Activated CD8-positive, alpha-beta memory T cell treated with anti-CD3 and anti-CD28 coated beads for 36 hours (primary cell): ENCODE data around the gene MAGI1. TPM values are rescaled to one million over a fixed set of nuclear protein-coding genes. Genes with fewer than 3 reads are reported as not detected.

Source experiments
- CTCF ChIA-PET: fragments of 350-600 bp; sonication (Branson Sonifier 250); formaldehyde crosslinking; loops from one replicate; lab custom pipeline; 2021; ENCODE audit warnings: antibody characterized with exemption; lab: Charles Lee
- POLR2A ChIA-PET: fragments of 350-600 bp; sonication (Branson Sonifier 250); formaldehyde crosslinking; loops from one replicate; lab custom pipeline; 2021; ENCODE audit warnings: antibody characterized with exemption; lab: Charles Lee
- total RNA-seq, 2 experiments: library from RNA; stranded (reverse); gene quantifications; one replicate each; pipeline ENCODE4 v1.2.3, GENCODE V29; 2021

Gene MAGI1
- total RNA-seq, 2 experiments from 2014 or later: 0.38 to 0.53 TPM

GRCh38 chr3:65402597-65402996, 636.1 kb downstream of the MAGI1 start:
- POLR2A ChIA-PET: no interaction called here
- CTCF ChIA-PET: no interaction called here

GRCh38 chr3:65401359-65402305, 637.1 kb downstream of the MAGI1 start:
- ChIA-PET CTCF (no interaction called here), POLR2A (no interaction called here)

GRCh38 chr3:65400899-65401298, 637.8 kb downstream of the MAGI1 start:
- ChIA-PET POLR2A (no interaction called here), CTCF (no interaction called here)

DNA sequence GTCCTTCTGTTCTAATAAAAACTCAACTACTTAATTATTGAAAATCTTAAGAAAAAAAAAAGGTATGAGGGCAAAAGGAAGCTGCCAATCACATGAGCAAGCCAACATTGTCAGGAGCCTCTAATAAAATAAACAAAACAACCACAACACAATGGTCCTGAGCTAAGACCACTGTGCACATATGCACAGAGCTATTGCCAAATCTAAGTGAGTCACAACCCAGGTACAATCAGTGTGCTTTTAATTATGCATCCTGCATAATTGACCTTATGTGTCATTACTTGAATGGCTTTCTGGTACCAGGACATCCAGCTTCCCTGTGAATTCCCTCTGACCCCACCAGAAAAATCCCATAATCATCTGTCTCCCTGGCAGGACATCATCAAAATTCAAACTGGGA, 639.8 kb downstream of the MAGI1 start:
- ChIA-PET POLR2A (no interaction called here), CTCF (no interaction called here)

GRCh38 chr3:65396078-65396477, 642.6 kb downstream of the MAGI1 start:
- ChIA-PET CTCF (no interaction called here), POLR2A (no interaction called here)

DNA sequence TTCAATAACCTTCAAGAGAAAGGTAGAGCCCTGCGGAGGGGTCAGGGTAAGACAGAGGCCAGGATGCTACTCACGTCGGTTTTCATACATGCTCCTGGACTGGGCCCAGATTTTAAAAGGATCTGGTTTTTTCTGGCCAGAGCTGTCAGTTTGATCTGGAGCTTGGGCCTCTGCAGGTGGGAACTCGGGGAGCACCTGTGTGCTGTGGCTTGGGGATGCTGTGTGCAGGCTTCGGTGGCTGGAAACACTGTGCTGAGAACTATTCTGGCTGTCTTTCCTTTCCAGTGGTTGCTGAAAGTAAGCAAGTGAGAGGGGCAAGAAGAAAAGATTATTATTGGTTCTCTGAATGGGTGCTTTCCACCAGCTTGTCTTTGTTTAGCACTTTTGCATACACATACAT, 647.6 kb downstream of the MAGI1 start:
- CTCF ChIA-PET: no interaction called here
- POLR2A ChIA-PET: no interaction called here

- CTCF ChIA-PET: interaction anchor here (0.6 kb wide), 1 partner anchor 54 kb away, joined by 3 read pairs; no protein-coding TSS in a partner anchor
- POLR2A ChIA-PET: no interaction called here
Observed at GRCh38 chr3:65385805-65386204, 652.9 kb downstream of the MAGI1 start.

- ChIA-PET CTCF (no interaction called here), POLR2A (no interaction called here)
Observed at GRCh38 chr3:65381496-65382010, 657.2 kb downstream of the MAGI1 start.

- CTCF ChIA-PET: no interaction called here
- POLR2A ChIA-PET: no interaction called here
Observed at GRCh38 chr3:65379223-65379622, 659.5 kb downstream of the MAGI1 start.

GRCh38 chr3:65377637-65378036, 661.1 kb downstream of the MAGI1 start:
- CTCF ChIA-PET: no interaction called here

DNA sequence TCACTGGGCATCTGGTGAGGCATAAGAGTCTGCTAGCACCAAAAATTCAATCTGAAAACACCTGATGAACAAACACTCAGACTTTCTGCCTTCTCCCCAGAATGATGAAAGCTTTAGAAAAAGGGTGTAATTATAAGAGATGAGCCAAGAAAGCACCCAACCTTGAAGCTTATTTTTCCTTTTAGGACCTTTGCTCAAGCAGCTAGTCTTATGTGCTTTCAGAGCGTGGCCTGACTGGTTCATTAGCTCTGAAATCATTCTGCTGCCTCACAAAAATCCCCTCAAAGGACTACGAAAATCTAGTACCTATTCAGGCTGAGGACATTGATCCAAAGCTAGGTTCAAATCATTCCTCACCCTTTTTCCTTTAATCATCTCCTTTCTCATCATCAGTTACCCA, 662.3 kb downstream of the MAGI1 start:
- CTCF ChIA-PET: no interaction called here
- POLR2A ChIA-PET: no interaction called here

More at GRCh38 chr3:65377637-65378036, 661.1 kb downstream of the MAGI1 start:
- POLR2A ChIA-PET: no interaction called here

DNA sequence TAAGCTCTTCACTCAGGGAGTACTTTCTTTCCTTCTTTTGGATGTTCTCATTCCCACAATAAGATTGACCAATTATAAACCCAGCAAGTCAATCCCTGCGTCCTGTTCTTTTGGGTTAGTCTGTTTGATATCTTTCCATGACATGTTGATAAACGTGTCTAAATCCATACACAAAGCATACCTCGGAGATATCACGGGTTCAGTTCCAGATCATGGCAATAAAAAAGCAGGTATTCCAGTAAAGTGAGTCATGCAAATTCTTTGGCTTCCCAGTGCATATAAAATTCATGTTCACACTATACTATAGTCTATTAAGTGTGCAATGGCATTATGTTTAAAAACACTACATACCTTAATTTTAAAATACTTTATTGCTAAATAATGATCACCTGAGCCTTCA, 667.7 kb downstream of the MAGI1 start:
- CTCF ChIA-PET: no interaction called here
- POLR2A ChIA-PET: no interaction called here

- ChIA-PET POLR2A (no interaction called here), CTCF (no interaction called here)
Observed at GRCh38 chr3:65368866-65369265, 669.9 kb downstream of the MAGI1 start.

GRCh38 chr3:65362688-65363087, 676.0 kb downstream of the MAGI1 start:
- ChIA-PET POLR2A (no interaction called here), CTCF (no interaction called here)

DNA sequence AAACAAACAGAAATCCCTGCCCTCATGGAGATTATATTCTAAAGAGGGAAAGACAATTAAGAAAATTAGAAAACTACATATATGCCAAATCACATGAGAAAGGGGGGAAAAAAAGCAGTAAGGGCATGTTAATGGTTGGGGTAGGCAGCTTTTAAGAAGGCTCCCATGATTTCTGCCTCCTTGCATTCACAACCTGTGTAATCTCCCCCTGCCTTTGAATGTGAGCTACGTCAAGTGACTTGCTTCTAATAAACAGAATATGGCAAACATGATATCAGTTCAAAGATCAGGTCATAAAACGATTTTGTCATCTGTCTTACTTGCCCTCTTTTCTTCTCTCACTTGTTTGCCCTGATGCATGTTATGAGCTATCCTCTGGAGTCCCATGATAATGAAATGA, 677.3 kb downstream of the MAGI1 start:
- ChIA-PET CTCF (no interaction called here), POLR2A (no interaction called here)

DNA sequence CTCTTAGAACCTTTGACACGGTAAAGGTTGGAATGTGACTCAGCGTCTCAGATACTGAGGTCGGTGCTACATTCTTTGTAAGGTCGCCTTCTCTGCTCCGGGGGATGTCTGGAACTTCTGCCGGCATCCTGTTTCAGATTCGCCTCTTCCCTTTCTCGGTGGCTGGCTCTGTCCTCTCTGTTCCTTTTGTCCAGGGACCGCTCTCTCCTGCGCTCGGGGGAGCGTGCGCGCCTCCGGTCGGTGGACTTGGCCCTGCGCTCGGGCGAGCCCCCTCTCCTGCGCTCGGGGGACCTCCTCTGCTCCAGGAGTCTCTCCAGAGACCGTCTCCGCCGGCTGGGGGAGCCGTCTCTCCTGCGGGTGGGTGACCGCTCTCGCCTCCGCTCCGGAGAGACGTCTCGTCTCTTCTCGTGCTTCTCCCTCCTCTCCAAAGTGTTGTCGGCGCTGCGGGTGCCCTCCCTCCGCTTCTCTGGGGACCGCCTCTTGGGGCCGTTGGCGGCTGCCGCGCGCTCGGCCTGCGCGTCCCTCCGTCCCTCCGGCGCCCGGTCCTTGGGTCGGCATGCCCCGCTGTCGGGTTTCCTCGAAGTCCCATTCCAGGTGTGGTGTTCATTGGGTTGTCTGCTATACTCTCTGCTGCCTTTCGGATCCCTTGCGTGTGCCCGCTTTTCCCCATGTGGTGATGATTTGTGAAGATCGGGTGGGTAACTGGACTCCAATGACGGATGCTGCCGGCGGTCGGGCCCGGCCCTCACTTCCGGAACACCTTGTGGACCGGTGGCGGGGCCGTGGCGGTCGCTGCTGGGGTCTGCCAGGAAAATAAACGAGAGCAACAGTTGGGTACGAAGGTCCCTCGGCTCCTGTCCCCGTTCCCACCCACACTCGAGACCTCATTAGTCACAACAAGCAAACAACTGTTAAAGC, 682.1 kb downstream of the MAGI1 start:
- CTCF ChIA-PET: no interaction called here
- POLR2A ChIA-PET: no interaction called here

DNA sequence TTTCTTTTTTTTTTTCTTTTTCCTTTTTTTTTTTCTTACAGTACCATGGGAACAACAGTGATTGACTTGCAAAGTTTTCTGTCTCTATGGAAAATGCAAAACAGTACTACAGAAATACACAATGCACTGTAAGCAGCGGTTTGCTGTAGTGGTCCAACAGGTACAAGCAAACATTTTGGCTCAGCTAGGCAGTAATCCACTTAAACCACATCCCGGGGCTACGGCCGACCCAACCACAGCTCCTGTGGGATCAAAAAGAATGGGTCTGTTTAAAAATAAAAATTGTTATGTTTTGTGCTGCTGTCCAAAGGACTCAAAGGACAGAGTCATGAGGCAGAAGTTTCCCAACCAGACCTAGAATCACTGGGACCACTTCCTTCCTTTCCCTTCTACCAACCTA, 683.8 kb downstream of the MAGI1 start:
- ChIA-PET POLR2A (no interaction called here), CTCF (no interaction called here)

- ChIA-PET CTCF (no interaction called here), POLR2A (no interaction called here)
Observed at GRCh38 chr3:65352951-65353350, 685.8 kb downstream of the MAGI1 start.

DNA sequence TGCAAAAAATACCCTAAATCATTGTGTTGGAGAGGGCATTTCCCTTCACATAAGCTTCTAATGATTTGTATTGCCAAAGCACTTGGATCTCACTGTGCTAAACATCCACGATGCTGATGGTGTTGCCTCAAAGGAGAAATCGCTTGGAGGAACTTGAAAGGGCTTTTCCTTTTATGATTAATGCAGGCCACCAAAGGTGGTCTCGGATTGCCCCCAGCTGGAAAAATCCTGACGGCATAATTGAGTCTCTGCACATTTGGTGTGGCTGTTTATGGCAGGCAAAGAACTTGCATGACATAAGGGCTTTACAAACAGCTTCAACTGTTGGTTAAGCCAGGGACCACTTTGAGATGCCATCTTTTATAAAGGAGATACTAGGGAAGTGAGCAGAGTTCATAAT, 687.0 kb downstream of the MAGI1 start:
- ChIA-PET POLR2A (no interaction called here), CTCF (no interaction called here)

- CTCF ChIA-PET: no interaction called here
- POLR2A ChIA-PET: no interaction called here
Observed at GRCh38 chr3:65350801-65351476, 687.8 kb downstream of the MAGI1 start.
